CD1c-positive myeloid dendritic cell (primary cell): Measurements from ENCODE around the gene TSPEAR.
"Not testable (repeated sequence)": the region's sequence is repeated elsewhere in the genome, so short reads cannot be mapped to it uniquely, and the experiment has no call there.

Experiments
- DNase-seq: peaks from one replicate; pipeline ENCODE4 v3.0.0-alpha.2; 2016; ENCODE audit errors: extremely low spot score

The TSPEAR gene

DNA sequence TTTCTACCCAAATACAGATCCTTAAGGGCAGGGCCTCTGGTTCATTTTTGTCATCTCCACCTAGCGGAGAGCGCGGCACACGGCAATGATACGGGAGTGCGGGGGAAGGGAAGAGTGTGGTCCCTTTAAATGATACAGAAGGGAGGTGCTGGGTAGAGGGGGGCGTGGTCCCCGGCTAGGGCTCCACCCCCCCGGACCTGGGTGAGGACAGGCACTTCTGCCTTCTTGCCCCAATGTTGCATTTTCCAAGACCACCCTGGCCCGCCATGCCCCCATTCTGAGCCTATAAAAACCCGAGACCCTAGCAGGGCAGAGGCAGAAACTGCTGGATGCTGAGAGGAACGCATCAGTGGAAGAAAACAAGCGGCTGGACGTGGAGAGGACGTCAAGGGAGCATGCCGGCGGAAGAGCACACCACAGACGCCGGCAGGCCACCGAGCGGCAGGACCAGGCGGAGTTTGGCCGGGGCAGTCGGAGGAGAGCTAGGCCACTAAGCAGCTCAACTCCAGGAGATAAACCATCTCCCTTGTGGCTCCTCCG lies 226.0 kb downstream of the TSPEAR start:
- peak; percentile 78 for DNase-seq

DNA sequence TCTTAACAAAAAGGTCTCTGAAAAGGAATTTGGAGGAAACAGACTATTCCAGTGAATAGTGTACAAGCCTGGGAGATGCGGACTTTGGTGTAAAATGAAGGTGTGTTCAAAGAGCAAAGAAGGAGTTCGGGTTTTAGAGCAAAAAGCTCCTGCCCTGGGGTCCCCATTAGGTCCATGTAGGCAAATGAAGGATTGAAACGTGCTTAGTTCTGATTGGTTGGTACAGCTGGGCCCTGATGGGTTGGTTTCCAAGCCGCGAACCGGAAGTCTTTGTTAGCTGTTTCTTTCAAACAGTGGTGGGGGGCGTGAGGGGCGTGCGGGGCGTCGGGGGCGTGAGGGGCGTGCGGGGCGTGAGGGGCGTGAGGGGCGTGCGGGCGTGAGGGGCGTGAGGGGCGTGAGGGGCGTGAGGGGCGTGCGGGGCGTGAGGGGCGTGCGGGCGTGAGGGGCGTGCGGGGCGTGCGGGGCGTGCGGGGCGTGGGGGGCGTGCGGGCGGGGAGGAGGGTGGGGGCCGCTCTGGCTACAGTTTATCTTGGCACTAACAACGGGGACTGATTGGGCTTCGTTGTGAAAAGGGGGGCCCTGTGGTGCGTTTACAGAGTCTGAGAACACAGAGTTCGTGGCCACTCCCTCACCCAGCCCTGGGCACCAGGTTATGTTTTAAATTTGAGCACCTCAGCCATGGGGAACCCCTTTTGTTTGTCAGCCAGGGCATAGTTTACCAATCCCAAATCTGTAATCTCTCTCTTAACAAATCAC lies 226.7 kb downstream of the TSPEAR start:
- no peak for DNase-seq

DNA sequence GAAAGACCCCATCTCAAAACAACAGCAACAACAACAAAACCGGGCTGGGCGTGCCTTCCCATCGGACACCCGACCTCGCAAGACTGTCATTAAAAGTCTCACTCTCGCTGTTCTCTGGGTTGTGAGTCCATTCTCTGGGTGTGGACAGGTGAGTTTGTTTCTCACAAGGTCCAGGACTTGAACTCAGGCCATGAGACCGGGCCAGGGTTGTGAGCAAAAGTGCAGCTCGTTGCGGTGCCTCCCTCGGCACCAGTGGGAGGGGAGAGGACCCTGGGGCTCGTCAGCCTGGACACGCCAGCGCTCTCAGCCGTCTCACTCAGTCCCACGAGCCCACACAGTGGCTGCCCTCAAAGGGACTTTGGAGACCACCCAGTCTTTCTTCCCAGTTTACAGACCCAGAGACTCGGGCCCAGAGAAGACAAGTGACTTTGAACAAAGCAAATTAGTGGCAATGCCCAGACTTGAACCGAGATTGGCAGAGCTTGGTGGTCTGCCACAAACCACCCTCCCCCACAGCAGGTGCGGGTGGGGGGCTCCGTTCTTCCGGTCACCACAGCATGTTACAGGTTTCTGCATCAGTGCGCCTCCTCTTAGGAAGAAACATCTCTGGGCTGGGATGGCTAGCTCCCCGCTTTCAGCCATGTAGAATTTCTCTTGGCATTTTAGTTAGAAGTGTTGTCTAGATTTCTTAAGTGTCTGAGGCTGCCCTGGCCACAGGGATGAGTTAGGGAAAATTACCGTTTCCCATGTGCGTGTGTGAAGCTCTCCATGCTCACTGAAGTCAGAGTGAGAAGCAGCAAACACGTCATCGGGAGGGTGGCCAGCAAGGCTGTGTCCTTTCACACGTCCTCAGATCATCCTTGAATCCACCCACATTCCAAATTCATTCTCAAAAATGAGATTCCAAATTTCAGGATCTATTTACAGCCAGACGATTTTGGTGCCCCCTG lies 227.8 kb downstream of the TSPEAR start:
- DNase-seq, result no peak

- DNase-seq, result no peak
Measured at GRCh38 chr21:44482581-44483287, 228.6 kb downstream of the TSPEAR start.

DNA sequence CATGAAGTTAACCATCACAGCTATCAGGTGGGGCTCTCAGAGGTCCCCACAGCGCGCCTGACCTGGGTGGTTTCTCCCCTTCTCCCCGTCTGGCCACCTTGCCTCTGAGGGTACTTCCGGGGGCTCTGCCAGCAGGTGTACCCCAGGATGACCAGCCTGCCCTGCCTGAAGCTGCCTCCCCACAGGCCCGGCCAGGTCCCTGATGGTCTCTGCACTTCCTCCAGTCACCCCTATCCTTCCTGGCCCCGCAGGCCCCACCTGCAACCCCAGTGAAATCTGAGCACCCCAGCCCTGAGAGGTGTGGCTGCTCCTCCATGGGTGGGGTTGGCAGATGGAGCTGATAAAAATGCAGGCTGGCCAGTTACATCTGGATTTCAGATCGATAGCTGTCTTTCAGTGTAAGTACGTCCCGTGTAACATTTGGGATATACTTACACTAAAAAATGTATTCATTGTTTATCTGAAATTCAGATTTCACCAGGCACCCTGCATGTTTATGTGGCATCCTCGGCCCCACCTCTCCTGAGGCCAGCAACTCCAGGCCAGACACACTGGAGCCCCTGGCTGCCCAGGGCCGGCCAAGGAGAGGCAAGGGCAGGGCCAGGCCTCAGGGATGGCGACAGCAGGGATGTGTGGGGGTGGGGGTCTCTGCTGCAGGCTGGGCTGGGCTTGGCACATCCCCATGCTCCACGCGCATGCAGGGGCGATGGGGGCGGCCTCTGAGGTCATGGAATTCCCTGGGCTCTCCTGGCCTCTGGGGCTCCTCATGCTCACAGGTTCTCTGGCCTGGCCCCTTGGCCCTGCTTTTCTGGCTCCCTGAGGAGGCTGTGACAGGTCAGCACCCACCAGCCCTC lies 230.9 kb downstream of the TSPEAR start:
- no peak for DNase-seq

GRCh38 chr21:44479556-44480199 lies 231.7 kb downstream of the TSPEAR start:
- DNase-seq, result not testable (repeated sequence)

- DNase-seq, result no peak
Measured at GRCh38 chr21:44478801-44479167, 232.6 kb downstream of the TSPEAR start.

DNA sequence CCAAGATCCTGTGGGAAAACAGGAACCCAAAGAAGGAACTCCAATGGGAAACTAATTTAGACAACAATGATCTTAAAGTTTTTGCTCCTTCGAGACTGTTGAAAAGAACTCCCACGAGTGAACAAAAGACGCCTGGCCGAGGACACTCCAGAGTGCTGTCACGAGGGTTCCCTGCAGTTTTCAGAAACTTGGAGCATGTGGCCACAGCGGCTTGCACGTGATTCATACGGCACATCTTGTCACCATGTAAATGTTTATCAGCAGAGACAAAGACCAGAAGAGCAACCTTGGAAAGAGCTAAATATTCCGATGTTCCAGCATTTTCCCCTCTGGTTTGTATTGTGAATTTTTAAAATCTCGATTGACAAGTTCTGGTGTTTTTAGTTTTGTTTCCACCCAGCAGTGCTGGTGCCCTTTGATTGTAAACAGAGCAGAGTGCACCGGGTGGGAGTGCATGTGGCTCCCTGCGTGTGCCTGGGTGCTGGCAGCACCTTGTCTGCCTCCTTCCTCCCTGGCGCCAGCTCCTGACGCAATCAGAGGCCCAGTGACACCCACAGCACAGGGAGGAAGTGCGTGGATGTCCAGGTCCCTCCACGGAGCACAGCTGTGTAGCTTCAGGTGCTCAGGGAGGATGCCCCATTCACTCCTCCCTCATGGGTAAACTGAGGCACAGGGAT lies 233.1 kb downstream of the TSPEAR start:
- DNase-seq, result no peak

GRCh38 chr21:44477712-44478111 lies 233.7 kb downstream of the TSPEAR start:
- DNase-seq, result no peak

DNA sequence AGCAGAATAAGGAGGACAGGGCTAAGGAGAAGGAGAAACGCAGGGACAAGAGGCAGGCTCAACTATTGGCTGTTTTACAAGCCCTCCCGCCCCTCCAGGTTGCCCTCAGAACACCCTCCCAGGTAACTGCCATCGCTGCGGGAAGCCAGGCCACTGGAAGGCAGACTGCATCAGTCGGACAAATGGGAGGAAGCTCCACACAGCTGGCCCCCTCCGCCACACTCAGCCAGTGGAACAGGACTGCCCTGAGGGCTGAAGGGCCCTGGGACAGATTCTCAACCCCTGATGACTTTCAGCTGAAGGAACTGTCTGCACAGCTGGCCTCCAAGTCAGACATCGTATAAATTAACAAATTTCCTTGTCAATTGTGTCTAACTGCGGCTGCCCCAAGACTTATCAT lies 234.2 kb downstream of the TSPEAR start:
- DNase-seq, result no peak

DNA sequence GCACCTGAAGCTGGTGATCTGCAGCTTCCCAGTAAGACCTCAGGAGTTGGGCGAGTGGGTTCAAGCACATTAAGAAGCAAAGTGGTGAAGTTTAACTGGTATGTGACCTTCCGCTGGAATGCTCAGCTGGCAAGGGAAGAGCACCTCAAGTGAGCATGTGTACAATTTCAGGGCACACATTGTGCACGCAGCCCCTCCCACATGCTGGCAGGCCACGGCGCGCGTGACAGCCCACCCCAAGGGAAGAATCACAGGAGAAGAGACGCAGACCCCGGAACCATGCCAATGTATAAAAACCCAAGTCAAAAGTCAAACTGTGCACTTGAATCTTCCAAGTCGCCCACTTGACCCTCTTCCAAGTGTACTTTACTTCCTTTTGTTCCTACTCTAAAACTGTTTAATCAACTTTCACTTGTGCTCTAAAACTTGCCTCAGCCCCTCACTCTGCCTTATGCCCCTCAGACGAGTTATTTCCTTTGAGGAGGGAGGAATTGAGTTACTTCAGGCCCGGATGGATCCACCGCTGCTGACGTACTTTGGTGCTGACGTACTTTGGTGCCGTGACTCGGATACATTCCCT lies 236.0 kb downstream of the TSPEAR start:
- DNase-seq, result no peak

DNA sequence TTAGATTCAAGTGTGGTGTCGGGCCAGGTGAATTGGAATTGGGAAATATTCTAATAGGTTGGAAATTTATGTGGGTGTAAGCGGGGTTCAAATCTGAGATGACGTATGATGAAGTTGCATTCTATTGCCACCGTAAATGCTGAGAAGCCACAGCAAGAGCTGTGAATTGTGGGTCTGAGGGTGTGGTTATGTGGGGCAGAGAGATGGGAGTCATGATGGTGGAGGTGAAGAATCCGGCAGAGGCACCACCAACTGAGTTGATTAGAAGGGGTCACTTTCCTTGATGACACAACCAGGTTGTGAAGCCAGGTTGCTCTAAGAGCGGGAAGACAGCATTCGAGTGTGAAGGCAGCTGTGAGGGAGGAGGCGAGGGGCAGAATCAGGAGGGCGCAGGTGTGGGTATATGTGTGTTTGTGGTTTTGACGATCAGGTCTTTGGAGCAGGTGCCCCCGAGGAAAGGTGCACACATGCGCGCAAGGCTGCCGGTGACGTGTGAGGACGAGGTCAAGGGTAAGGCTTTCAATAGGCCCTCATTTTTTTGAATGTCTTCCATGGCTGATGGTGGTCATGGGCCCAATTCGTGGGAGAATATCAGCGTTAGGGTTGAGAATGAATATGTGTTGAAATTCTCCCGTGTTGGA lies 237.3 kb downstream of the TSPEAR start:
- DNase-seq, result no peak

- DNase-seq, result no peak
Measured at GRCh38 chr21:44471996-44472395, 239.4 kb downstream of the TSPEAR start.

GRCh38 chr21:44471341-44471740 lies 240.0 kb downstream of the TSPEAR start:
- no peak for DNase-seq

- DNase-seq, result no peak
Measured at GRCh38 chr21:44467859-44468195, 243.5 kb downstream of the TSPEAR start.

DNA sequence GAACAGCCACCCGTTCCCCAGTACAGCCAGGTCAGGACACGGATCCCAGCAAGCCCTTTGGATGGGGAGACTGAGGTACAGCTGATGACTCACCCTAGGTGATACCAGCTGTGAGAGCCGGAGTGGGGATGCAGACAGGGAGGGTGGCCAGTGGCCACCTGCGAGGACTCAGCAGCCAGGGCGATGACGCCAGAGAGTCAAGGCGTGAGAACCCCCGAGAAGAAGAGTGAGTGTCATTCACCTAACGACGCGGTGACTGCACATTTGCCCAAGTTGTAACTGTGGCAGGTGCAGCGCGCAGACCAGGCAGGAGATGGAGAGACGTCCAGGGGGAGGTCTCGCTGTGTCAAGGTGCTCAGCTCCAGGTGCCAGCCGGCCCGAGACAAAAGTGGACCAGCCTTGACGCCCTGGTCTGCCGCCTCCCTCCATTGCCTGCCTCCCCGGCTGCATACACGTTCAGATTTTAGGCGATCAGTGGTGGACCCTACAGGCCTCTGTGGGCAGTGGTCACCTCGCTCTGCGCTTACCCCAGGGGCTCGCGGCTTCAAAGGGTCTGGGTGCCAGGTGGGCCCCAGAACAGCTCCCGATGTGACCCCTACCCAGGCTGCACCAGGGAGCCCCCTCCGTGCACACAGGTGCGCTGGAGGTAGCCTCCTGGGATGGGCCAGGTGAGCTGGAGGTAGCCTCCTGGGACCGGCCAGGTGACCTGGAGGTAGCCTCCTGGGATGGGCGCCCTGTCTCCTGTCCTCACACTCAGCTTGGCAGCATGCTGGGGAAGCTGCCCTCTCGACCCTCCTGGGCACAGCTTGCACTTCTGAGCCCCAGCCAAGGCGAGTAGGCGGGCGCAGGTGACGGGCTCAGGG lies 244.1 kb downstream of the TSPEAR start:
- DNase-seq, result no peak

- no peak for DNase-seq
Measured at GRCh38 chr21:44466351-44466954, 244.9 kb downstream of the TSPEAR start.

GRCh38 chr21:44464351-44464750 lies 247.0 kb downstream of the TSPEAR start:
- DNase-seq, result no peak
